BE2C (cell line): Measurements from ENCODE around the gene UBA7.

Experiments
- DNase-seq: peaks from one replicate; pipeline ENCODE4 v3.0.0-alpha.2; 2020
- H3K27me3 ChIP-seq: fragments of 250-450 bp; sonication (Bioruptor Pico); 2 replicates; pipeline ENCODE4 v1.5.1; 2020; ENCODE audit warnings: mild to moderate bottlenecking
- H3K36me3 ChIP-seq: fragments of 250-450 bp; sonication (Bioruptor Pico); 2 replicates; pipeline ENCODE4 v1.5.1; 2020; ENCODE audit warnings: mild to moderate bottlenecking
- H3K4me1 ChIP-seq: fragments of 250-450 bp; sonication (Bioruptor Pico); 2 replicates; pipeline ENCODE4 v1.5.1; 2020
- H3K4me3 ChIP-seq: 2 replicates; pipeline ENCODE4 v1.5.1; 2011; ENCODE audit warnings: low read depth, low read length
- H3K9me3 ChIP-seq: fragments of 250-450 bp; sonication (Bioruptor Pico); 2 replicates; pipeline ENCODE4 v1.5.1; 2020
- CTCF ChIP-seq: IDR thresholded peaks from 2 replicates; pipeline ENCODE4 v1.5.1; 2012; ENCODE audit warnings: mild to moderate bottlenecking, low read depth, low read length

Gene UBA7

GRCh38 chr3:49772703-49773102, 41.0 kb downstream of the UBA7 start:
- no peaks in the 10 kb centered on the region for H3K9me3 ChIP-seq
- H3K4me3 ChIP-seq: no peak overlapping the region
- TF ChIP-seq CTCF: no peak
- no peak for DNase-seq
- H3K4me1 ChIP-seq: no peaks in the 10 kb centered on the region
- no peaks in the 10 kb centered on the region for H3K36me3 ChIP-seq
- no peaks in the 10 kb centered on the region for H3K27me3 ChIP-seq

- Histone ChIP-seq H3K27me3 (no peaks in the 10 kb centered on the region), H3K4me1 (no peaks in the 10 kb centered on the region), H3K36me3 (no peaks in the 10 kb centered on the region), H3K4me3 (no peak overlapping the region), H3K9me3 (no peaks in the 10 kb centered on the region)
- DNase-seq: no peak
- no peak for TF ChIP-seq CTCF
Observed at GRCh38 chr3:49771340-49771938, 42.3 kb downstream of the UBA7 start.

GRCh38 chr3:49769926-49770325, 43.8 kb downstream of the UBA7 start:
- H3K4me1 ChIP-seq: no peaks in the 10 kb centered on the region
- H3K9me3 ChIP-seq: no peaks in the 10 kb centered on the region
- TF ChIP-seq CTCF: no peak
- no peaks in the 10 kb centered on the region for H3K27me3 ChIP-seq
- no peaks in the 10 kb centered on the region for H3K36me3 ChIP-seq
- no peak overlapping the region for H3K4me3 ChIP-seq
- no peak for DNase-seq

GRCh38 chr3:49769286-49769915, 44.4 kb downstream of the UBA7 start:
- no peak for DNase-seq
- TF ChIP-seq CTCF: no peak
- no peak overlapping the region for H3K4me3 ChIP-seq
- H3K4me1 ChIP-seq: no peaks in the 10 kb centered on the region
- H3K36me3 ChIP-seq: no peaks in the 10 kb centered on the region
- no peaks in the 10 kb centered on the region for H3K9me3 ChIP-seq
- H3K27me3 ChIP-seq: no peaks in the 10 kb centered on the region

GRCh38 chr3:49763981-49764380, 49.8 kb downstream of the UBA7 start:
- Histone ChIP-seq H3K27me3 (no peaks in the 10 kb centered on the region), H3K36me3 (no peaks in the 10 kb centered on the region), H3K4me1 (no peaks in the 10 kb centered on the region), H3K9me3 (no peaks in the 10 kb centered on the region), H3K4me3 (no peak overlapping the region)
- DNase-seq: no peak
- TF ChIP-seq CTCF: no peak

- Histone ChIP-seq H3K9me3 (no peaks in the 10 kb centered on the region), H3K27me3 (no peaks in the 10 kb centered on the region), H3K36me3 (no peaks in the 10 kb centered on the region), H3K4me3 (no peak overlapping the region), H3K4me1 (no peaks in the 10 kb centered on the region)
- DNase-seq: no peak
- TF ChIP-seq CTCF: no peak
Observed at GRCh38 chr3:49761661-49762060, 52.1 kb downstream of the UBA7 start.
